CD14-positive monocyte (primary cell): ENCODE measurements around the gene IGHMBP2. TPM values are rescaled to one million over a fixed set of nuclear protein-coding genes. Genes with fewer than 3 reads are reported as not detected.

ENCODE experiments used
- DNase-seq, 3 donors: peaks; one replicate each; pipeline ENCODE4 v3.0.0-alpha.2; 2011 to 2022
- H2AFZ ChIP-seq: 2 replicates; pipeline ENCODE4 v1.6.0; 2012; ENCODE audit warnings: mild to moderate bottlenecking, low read depth, low read length, inconsistent platforms; ENCODE audit not compliant: insufficient read depth, poor library complexity, severe bottlenecking
- H3K27ac ChIP-seq, 2 donors: 1 replicate in 1 of 2; 2 replicates in 1 of 2; pipeline ENCODE4 v1.5.1; 2012 to 2013; ENCODE audit warnings: low read length in 2 of 2, control low read depth in 1 of 2, inconsistent platforms in 1 of 2, low read depth in 1 of 2, mild to moderate bottlenecking in 1 of 2
- H3K27me3 ChIP-seq, 2 donors: one replicate each; pipeline versions ENCODE4 v1.6.0 to v1.6.1; 2011 to 2013; ENCODE audit warnings: low read length in 2 of 2; ENCODE audit not compliant: control insufficient read depth in 2 of 2, insufficient read depth in 2 of 2
- H3K36me3 ChIP-seq, 2 donors: replicated peaks in 1 of 2; 1 replicate in 1 of 2; 2 replicates in 1 of 2; pipeline versions ENCODE4 v1.5.1 to v1.6.1; 2012 to 2013; ENCODE audit warnings: low read length in 2 of 2, control low read depth in 1 of 2, inconsistent platforms in 1 of 2, mild to moderate bottlenecking in 1 of 2; ENCODE audit not compliant: insufficient read depth in 2 of 2, control insufficient read depth in 1 of 2
- H3K4me1 ChIP-seq, 2 donors: 1 replicate in 1 of 2; 2 replicates in 1 of 2; pipeline versions ENCODE4 v1.5.1 to v1.6.1; 2012 to 2013; ENCODE audit warnings: low read length in 2 of 2, control low read depth in 1 of 2, inconsistent platforms in 1 of 2, mild to moderate bottlenecking in 1 of 2, moderate library complexity in 1 of 2; ENCODE audit not compliant: insufficient read depth in 2 of 2, control insufficient read depth in 1 of 2
- H3K4me2 ChIP-seq: replicated peaks from 2 replicates; pipeline ENCODE3; 2012; ENCODE audit warnings: low read length, moderate library complexity, mild to moderate bottlenecking; ENCODE audit not compliant: poor library complexity, severe bottlenecking; ENCODE audit errors: extremely low read depth
- H3K4me3 ChIP-seq, 3 experiments: fragments of 200-600 bp in 1 of 3; sonication (generic) in 1 of 3; replicated peaks in 1 of 3; 1 replicate in 2 of 3; 2 replicates in 1 of 3; pipeline ENCODE4 v1.5.1; 2011 to 2013; ENCODE audit warnings: low read length in 3 of 3, mild to moderate bottlenecking in 3 of 3, control low read depth in 2 of 3, low read depth in 2 of 3, inconsistent platforms in 1 of 3, moderate library complexity in 1 of 3
- H3K79me2 ChIP-seq: 2 replicates; pipeline ENCODE4 v1.6.0; 2012; ENCODE audit warnings: mild to moderate bottlenecking, control low read depth, inconsistent platforms, low read length, moderate library complexity; ENCODE audit not compliant: insufficient read depth
- H3K9ac ChIP-seq: 2 replicates; pipeline ENCODE4 v1.6.0; 2017; ENCODE audit warnings: low read length, mild to moderate bottlenecking; ENCODE audit not compliant: insufficient read depth, poor library complexity, severe bottlenecking
- H3K9me3 ChIP-seq, 2 donors: replicated peaks in 1 of 2; 1 replicate in 1 of 2; 2 replicates in 1 of 2; pipeline versions ENCODE4 v1.5.1 to v1.6.1; 2012 to 2013; ENCODE audit warnings: low read length in 2 of 2, control low read depth in 1 of 2; ENCODE audit not compliant: control insufficient read depth in 1 of 2, insufficient read depth in 1 of 2
- H4K20me1 ChIP-seq: 2 replicates; pipeline ENCODE4 v1.6.0; 2012; ENCODE audit warnings: mild to moderate bottlenecking, low read length, control low read depth, moderate library complexity; ENCODE audit not compliant: insufficient read depth
- H3K27ac Mint-ChIP-seq, 7 donors: one replicate each; pipeline ENCODE4 v1.8.0; 2020; ENCODE audit warnings: mild to moderate bottlenecking in 7 of 7, mixed read lengths in 7 of 7, moderate library complexity in 6 of 7, inconsistent platforms in 2 of 7
- H3K27me3 Mint-ChIP-seq, 3 donors: one replicate each; pipeline ENCODE4 v1.8.0; 2021 to 2022; ENCODE audit warnings: low read depth in 3 of 3, mild to moderate bottlenecking in 3 of 3, mixed read lengths in 3 of 3, moderate library complexity in 3 of 3, inconsistent platforms in 1 of 3
- H3K36me3 Mint-ChIP-seq, 2 donors: one replicate each; pipeline ENCODE4 v1.8.0; 2020; ENCODE audit warnings: mixed read lengths in 2 of 2, inconsistent platforms in 1 of 2, mild to moderate bottlenecking in 1 of 2
- H3K4me1 Mint-ChIP-seq: one replicate; pipeline ENCODE4 v1.8.0; 2020; ENCODE audit warnings: mild to moderate bottlenecking, mixed read lengths
- H3K4me3 Mint-ChIP-seq, 2 donors: one replicate each; pipeline ENCODE4 v1.8.0; 2020; ENCODE audit warnings: mild to moderate bottlenecking in 2 of 2, mixed read lengths in 2 of 2, moderate library complexity in 1 of 2
- H3K9me3 Mint-ChIP-seq, 7 donors: one replicate each; pipeline ENCODE4 v1.8.0; 2020 to 2022; ENCODE audit warnings: mixed read lengths in 7 of 7, mild to moderate bottlenecking in 6 of 7, moderate library complexity in 6 of 7, inconsistent platforms in 2 of 7
- CTCF ChIP-seq: fragments of 200-600 bp; IDR thresholded peaks from one replicate; pipeline ENCODE4 v1.8.0; 2022; ENCODE audit warnings: antibody characterized with exemption, mild to moderate bottlenecking
- WGBS: methylation state at CpG from one replicate; pipeline ENCODE4 v1.1.5; 2013; ENCODE audit warnings: missing lambda C conversion rate; ENCODE audit not compliant: insufficient coverage; 5-methylcytosine and 5-hydroxymethylcytosine counted together
- intact Hi-C, 2 donors: fragments of 100-400 bp; cut with micrococcal nuclease; formaldehyde crosslinking; loops; one replicate each; pipeline versions ENCODE4 v1.15.0 to v1.15.1; 2023
- polyA plus RNA-seq, 3 donors: library from polyadenylated mRNA; depleted of rRNA in 1 of 3; unstranded in 2 of 3; stranded (reverse) in 1 of 3; fragments of 300-500 nt in 2 of 3; fragments of >200 nt in 1 of 3; fragmentation: Illumina TruSeq in 2 of 3; gene quantifications; 1 replicate in 2 of 3; 2 replicates in 1 of 3; pipeline ENCODE4 v1.2.3, GENCODE V29; 2012 to 2021

Gene IGHMBP2
- polyA plus RNA-seq, 3 donors: 3.9 to 14.9 (median 6.0) TPM

GRCh38 chr11:68958211-68958610 lies 54.5 kb downstream of the IGHMBP2 start:
- WGBS: 100% methylated on average over 2 of the region's 9 CpGs
- H3K27me3 ChIP-seq: no peaks in the 10 kb centered on the region
- H3K4me2 ChIP-seq: no peak overlapping the region
- peaks cover 18 to 19% of the 10 kb centered on the region in 2 donors for H3K4me1 ChIP-seq
- H3K4me3 ChIP-seq: no peak overlapping the region
- no peaks in the 10 kb centered on the region for H4K20me1 ChIP-seq
- no peak overlapping the region for H3K27ac Mint-ChIP-seq
- H3K27me3 Mint-ChIP-seq: peaks cover 1 to 6% (median 4%) of the 10 kb centered on the region in 3 donors
- H3K9ac ChIP-seq: no peak overlapping the region
- H3K36me3 Mint-ChIP-seq: peaks cover 0 to 3% of the 10 kb centered on the region in 2 donors
- no peak for DNase-seq
- H3K36me3 ChIP-seq: no peaks in the 10 kb centered on the region
- no peaks in the 10 kb centered on the region for H3K9me3 ChIP-seq
- no peak overlapping the region for H2AFZ ChIP-seq
- H3K9me3 Mint-ChIP-seq: peaks cover 0 to 5% (median 0%) of the 10 kb centered on the region in 7 donors
- no peak for TF ChIP-seq CTCF
- H3K27ac ChIP-seq: no peak overlapping the region
- H3K4me1 Mint-ChIP-seq: peaks cover 19% of the 10 kb centered on the region
- intact Hi-C loops: no loop called here
- no peaks in the 10 kb centered on the region for H3K79me2 ChIP-seq
- no peak overlapping the region for H3K4me3 Mint-ChIP-seq

GRCh38 chr11:68959465-68960293 lies 56.0 kb downstream of the IGHMBP2 start:
- no peak for DNase-seq
- H3K4me1 ChIP-seq: peaks cover 18% of the 10 kb centered on the region in 2 donors
- H4K20me1 ChIP-seq: no peaks in the 10 kb centered on the region
- H3K79me2 ChIP-seq: no peaks in the 10 kb centered on the region
- no peaks in the 10 kb centered on the region for H3K9me3 ChIP-seq
- intact Hi-C loops: loop anchor here in 1 of 2 donors (1.0 kb wide), 1 partner anchor 12 kb away; no protein-coding TSS in a partner anchor
- H3K36me3 ChIP-seq: no peaks in the 10 kb centered on the region
- no peaks in the 10 kb centered on the region for H3K27me3 ChIP-seq
- no peak overlapping the region for H3K4me2 ChIP-seq
- H3K27ac Mint-ChIP-seq: no peak overlapping the region
- H3K9ac ChIP-seq: no peak overlapping the region
- H3K4me1 Mint-ChIP-seq: peaks cover 19% of the 10 kb centered on the region
- no peak overlapping the region for H2AFZ ChIP-seq
- no peak overlapping the region for H3K4me3 Mint-ChIP-seq
- WGBS: 92% methylated on average over 26 of the region's 31 CpGs
- H3K36me3 Mint-ChIP-seq: no peaks in the 10 kb centered on the region
- H3K27ac ChIP-seq: no peak overlapping the region
- no peak for TF ChIP-seq CTCF
- H3K27me3 Mint-ChIP-seq: peaks cover 1 to 8% (median 2%) of the 10 kb centered on the region in 3 donors
- H3K4me3 ChIP-seq: no peak overlapping the region
- peaks cover 0 to 9% (median 3%) of the 10 kb centered on the region in 7 donors for H3K9me3 Mint-ChIP-seq
